Stimulated activated CD4-positive, alpha-beta T cell treated with anti-CD3 and anti-CD28 coated beads, Interleukin-1b, Interleukin-23, amount 100 ng/mL, for 1 hour (primary cell): ENCODE results near the gene SLC11A1.

Source experiments
- DNase-seq, 2 donors: peaks; one replicate each; pipeline ENCODE4 v3.0.0-alpha.2; 2020; ENCODE audit warnings: low read depth in 2 of 2

SLC11A1 gene

GRCh38 chr2:218394298-218395089 lies 12.4 kb downstream of the SLC11A1 start:
- DNase-seq, result no peak

GRCh38 chr2:218395090-218395444 lies 13.0 kb downstream of the SLC11A1 start:
- no peak for DNase-seq

GRCh38 chr2:218395456-218395825 lies 13.4 kb downstream of the SLC11A1 start:
- DNase-seq, result no peak

GRCh38 chr2:218395826-218396687 lies 14.0 kb downstream of the SLC11A1 start:
- DNase-seq, result peak; percentile 85 to 90

- peak in 1 of 2 donors; percentile 60 for DNase-seq
These were observed 14.8 kb downstream of the SLC11A1 start for GRCh38 chr2:218396688-218397462.

- DNase-seq, result no peak
These were observed 15.4 kb downstream of the SLC11A1 start for GRCh38 chr2:218397463-218397819.

GRCh38 chr2:218397820-218398436 lies 15.9 kb downstream of the SLC11A1 start:
- DNase-seq, result no peak

GRCh38 chr2:218398437-218399390 lies 16.6 kb downstream of the SLC11A1 start:
- DNase-seq, result peak in 1 of 2 donors; percentile 48

- DNase-seq, result peak; percentile 74 to 87
These were observed 17.5 kb downstream of the SLC11A1 start, which contains the start of gene CTDSP1 for GRCh38 chr2:218399391-218400166. TSS of gene CTDSP1 (plus strand) at chr2:218399868. CDS start at chr2:218400091, 223 bp downstream.

- DNase-seq, result no peak
These were observed 18.3 kb downstream of the SLC11A1 start for GRCh38 chr2:218400167-218400929.

- no peak for DNase-seq
These were observed 19.1 kb downstream of the SLC11A1 start for GRCh38 chr2:218400930-218401881.

GRCh38 chr2:218401890-218402289 lies 19.8 kb downstream of the SLC11A1 start:
- no peak for DNase-seq

GRCh38 chr2:218402491-218402901 lies 20.4 kb downstream of the SLC11A1 start:
- DNase-seq, result no peak

- no peak for DNase-seq
These were observed 20.9 kb downstream of the SLC11A1 start for GRCh38 chr2:218402911-218403411.

- DNase-seq, result no peak
These were observed 21.7 kb downstream of the SLC11A1 start for GRCh38 chr2:218403810-218404209.

- DNase-seq, result no peak
These were observed 22.4 kb downstream of the SLC11A1 start for GRCh38 chr2:218404351-218405085.
